ENCODE results near the gene PDE3A. TPM values are rescaled to one million over a fixed set of nuclear protein-coding genes. Genes with fewer than 3 reads are reported as not detected.

The PDE3A gene
- total and polyA plus RNA-seq, 5 experiments from 2014 or later: not detected

GRCh38 chr12:20439626-20440025, 71.3 kb downstream of the PDE3A start:
- H3K9me3 Mint-ChIP-seq: no peaks in the 10 kb centered on the region
- H3K4me3 Mint-ChIP-seq: no peak overlapping the region
- H3K36me3 Mint-ChIP-seq: no peaks in the 10 kb centered on the region
- POLR2A ChIA-PET: no interaction called here
- H3K27ac Mint-ChIP-seq: no peak overlapping the region
- peaks cover 0 to 3% (median 1%) of the 10 kb centered on the region in 5 donors for H3K27me3 Mint-ChIP-seq
- ATAC-seq: no peak
- no peak for DNase-seq
- no peaks in the 10 kb centered on the region for H3K4me1 Mint-ChIP-seq

- H3K4me3 Mint-ChIP-seq: no peak overlapping the region
- ATAC-seq (no peak), DNase-seq (no peak)
- no peaks in the 10 kb centered on the region for H3K9me3 Mint-ChIP-seq
- no peaks in the 10 kb centered on the region for H3K4me1 Mint-ChIP-seq
- POLR2A ChIA-PET: no interaction called here
- H3K27me3 Mint-ChIP-seq: peaks cover 0 to 3% (median 1%) of the 10 kb centered on the region in 5 donors
- no peaks in the 10 kb centered on the region for H3K36me3 Mint-ChIP-seq
- H3K27ac Mint-ChIP-seq: no peak overlapping the region
Measured at GRCh38 chr12:20440408-20440807, 72.1 kb downstream of the PDE3A start.

GRCh38 chr12:20442322-20442721, 74.0 kb downstream of the PDE3A start:
- H3K27me3 Mint-ChIP-seq: peaks cover 0 to 11% (median 0%) of the 10 kb centered on the region in 5 donors
- H3K4me1 Mint-ChIP-seq: no peaks in the 10 kb centered on the region
- no peak for DNase-seq
- H3K9me3 Mint-ChIP-seq: no peaks in the 10 kb centered on the region
- H3K4me3 Mint-ChIP-seq: no peak overlapping the region
- no peak overlapping the region for H3K27ac Mint-ChIP-seq
- H3K36me3 Mint-ChIP-seq: no peaks in the 10 kb centered on the region
- ATAC-seq: no peak
- POLR2A ChIA-PET: no interaction called here

- Mint-ChIP-seq H3K4me1 (no peaks in the 10 kb centered on the region), H3K9me3 (no peaks in the 10 kb centered on the region), H3K36me3 (no peaks in the 10 kb centered on the region), H3K27me3 (peaks cover 0 to 15% (median 0%) of the 10 kb centered on the region in 5 donors), H3K4me3 (no peak overlapping the region), H3K27ac (no peak overlapping the region)
- no peak for DNase-seq
- POLR2A ChIA-PET: no interaction called here
- ATAC-seq: no peak
Measured at GRCh38 chr12:20443255-20443654, 74.9 kb downstream of the PDE3A start.

GRCh38 chr12:20443792-20444191, 75.5 kb downstream of the PDE3A start:
- no peak for ATAC-seq
- H3K27ac Mint-ChIP-seq: no peak overlapping the region
- H3K4me1 Mint-ChIP-seq: no peaks in the 10 kb centered on the region
- peaks cover 0 to 15% (median 0%) of the 10 kb centered on the region in 5 donors for H3K27me3 Mint-ChIP-seq
- no peak for DNase-seq
- H3K4me3 Mint-ChIP-seq: no peak overlapping the region
- POLR2A ChIA-PET: no interaction called here
- H3K36me3 Mint-ChIP-seq: no peaks in the 10 kb centered on the region
- no peaks in the 10 kb centered on the region for H3K9me3 Mint-ChIP-seq

- no peaks in the 10 kb centered on the region for H3K9me3 Mint-ChIP-seq
- POLR2A ChIA-PET: no interaction called here
- no peak overlapping the region for H3K4me3 Mint-ChIP-seq
- ATAC-seq: no peak
- H3K27me3 Mint-ChIP-seq: peaks cover 0 to 15% (median 0%) of the 10 kb centered on the region in 5 donors
- H3K4me1 Mint-ChIP-seq: no peaks in the 10 kb centered on the region
- no peaks in the 10 kb centered on the region for H3K36me3 Mint-ChIP-seq
- no peak for DNase-seq
- no peak overlapping the region for H3K27ac Mint-ChIP-seq
Measured at GRCh38 chr12:20444595-20445170, 76.3 kb downstream of the PDE3A start.

GRCh38 chr12:20445687-20446086, 77.3 kb downstream of the PDE3A start:
- POLR2A ChIA-PET: no interaction called here
- peaks cover 0 to 15% (median 0%) of the 10 kb centered on the region in 5 donors for H3K27me3 Mint-ChIP-seq
- ATAC-seq: no peak
- no peak overlapping the region for H3K27ac Mint-ChIP-seq
- H3K4me3 Mint-ChIP-seq: no peak overlapping the region
- no peaks in the 10 kb centered on the region for H3K36me3 Mint-ChIP-seq
- no peak for DNase-seq
- no peaks in the 10 kb centered on the region for H3K9me3 Mint-ChIP-seq
- no peaks in the 10 kb centered on the region for H3K4me1 Mint-ChIP-seq

GRCh38 chr12:20446836-20447235, 78.5 kb downstream of the PDE3A start:
- POLR2A ChIA-PET: no interaction called here
- no peak overlapping the region for H3K27ac Mint-ChIP-seq
- H3K9me3 Mint-ChIP-seq: peaks cover 0 to 1% (median 0%) of the 10 kb centered on the region in 9 donors
- no peak overlapping the region for H3K4me3 Mint-ChIP-seq
- peaks cover 0 to 12% (median 0%) of the 10 kb centered on the region in 5 donors for H3K27me3 Mint-ChIP-seq
- DNase-seq (no peak), ATAC-seq (no peak)
- H3K36me3 Mint-ChIP-seq: no peaks in the 10 kb centered on the region
- H3K4me1 Mint-ChIP-seq: no peaks in the 10 kb centered on the region

GRCh38 chr12:20448781-20449180, 80.4 kb downstream of the PDE3A start:
- H3K4me3 Mint-ChIP-seq: no peak overlapping the region
- ATAC-seq: no peak
- peaks cover 0 to 14% (median 0%) of the 10 kb centered on the region in 5 donors for H3K27me3 Mint-ChIP-seq
- DNase-seq: no peak
- H3K9me3 Mint-ChIP-seq: peaks cover 0 to 2% (median 0%) of the 10 kb centered on the region in 9 donors
- POLR2A ChIA-PET: no interaction called here
- no peaks in the 10 kb centered on the region for H3K36me3 Mint-ChIP-seq
- H3K4me1 Mint-ChIP-seq: no peaks in the 10 kb centered on the region
- H3K27ac Mint-ChIP-seq: no peak overlapping the region

GRCh38 chr12:20450591-20451180, 82.3 kb downstream of the PDE3A start:
- H3K36me3 Mint-ChIP-seq: no peaks in the 10 kb centered on the region
- DNase-seq (no peak), ATAC-seq (no peak)
- no peaks in the 10 kb centered on the region for H3K4me1 Mint-ChIP-seq
- H3K27ac Mint-ChIP-seq: no peak overlapping the region
- H3K9me3 Mint-ChIP-seq: peaks cover 0 to 2% (median 0%) of the 10 kb centered on the region in 9 donors
- peaks cover 0 to 18% (median 1%) of the 10 kb centered on the region in 5 donors for H3K27me3 Mint-ChIP-seq
- no peak overlapping the region for H3K4me3 Mint-ChIP-seq
- POLR2A ChIA-PET: no interaction called here

GRCh38 chr12:20451761-20452160, 83.4 kb downstream of the PDE3A start:
- POLR2A ChIA-PET: no interaction called here
- ATAC-seq (no peak), DNase-seq (no peak)
- H3K4me1 Mint-ChIP-seq: no peaks in the 10 kb centered on the region
- no peak overlapping the region for H3K4me3 Mint-ChIP-seq
- no peak overlapping the region for H3K27ac Mint-ChIP-seq
- peaks cover 0 to 12% (median 1%) of the 10 kb centered on the region in 5 donors for H3K27me3 Mint-ChIP-seq
- peaks cover 0 to 2% (median 0%) of the 10 kb centered on the region in 9 donors for H3K9me3 Mint-ChIP-seq
- no peaks in the 10 kb centered on the region for H3K36me3 Mint-ChIP-seq

GRCh38 chr12:20452496-20453010, 84.2 kb downstream of the PDE3A start:
- Mint-ChIP-seq H3K27ac (no peak overlapping the region), H3K36me3 (no peaks in the 10 kb centered on the region), H3K9me3 (peaks cover 0 to 2% (median 0%) of the 10 kb centered on the region in 9 donors), H3K27me3 (peaks cover 0 to 11% (median 1%) of the 10 kb centered on the region in 5 donors), H3K4me3 (no peak overlapping the region), H3K4me1 (no peaks in the 10 kb centered on the region)
- ATAC-seq (no peak), DNase-seq (no peak)
- POLR2A ChIA-PET: no interaction called here

GRCh38 chr12:20453756-20454310, 85.5 kb downstream of the PDE3A start:
- no peak for DNase-seq
- ATAC-seq: no peak
- no peaks in the 10 kb centered on the region for H3K36me3 Mint-ChIP-seq
- POLR2A ChIA-PET: no interaction called here
- H3K4me1 Mint-ChIP-seq: no peaks in the 10 kb centered on the region
- H3K9me3 Mint-ChIP-seq: peaks cover 0 to 2% (median 0%) of the 10 kb centered on the region in 9 donors
- no peak overlapping the region for H3K27ac Mint-ChIP-seq
- no peak overlapping the region for H3K4me3 Mint-ChIP-seq
- H3K27me3 Mint-ChIP-seq: peaks cover 0 to 7% (median 1%) of the 10 kb centered on the region in 5 donors

All from naive thymus-derived CD8-positive, alpha-beta T cell (primary cell).